ENCODE measurements around the gene ENPEP. TPM values are rescaled to one million over a fixed set of nuclear protein-coding genes. Genes with fewer than 3 reads are reported as not detected.

Gene ENPEP
- total RNA-seq, 6 donors from 2014 or later: 0.49 to 10.6 (median 6.1) TPM

GRCh38 chr4:110527156-110527555 lies 51.2 kb downstream of the ENPEP start:
- Histone ChIP-seq H3K4me3 (no peak overlapping the region), H3K27ac (no peak overlapping the region), H3K4me1 (no peaks in the 10 kb centered on the region), H3K9me3 (no peaks in the 10 kb centered on the region), H3K36me3 (no peaks in the 10 kb centered on the region), H3K27me3 (no peaks in the 10 kb centered on the region)
- no peak for TF ChIP-seq POLR2A (IDR thresholded peaks at IDR 0.05)
- TF ChIP-seq EP300 (IDR thresholded peaks at IDR 0.05): no peak
- no peak for TF ChIP-seq CTCF (IDR thresholded peaks at IDR 0.05)
- no peak for TF ChIP-seq POLR2AphosphoS5 (IDR thresholded peaks at IDR 0.05)
- no peak for DNase-seq
- ATAC-seq (ENCODE audit: low FRiP score in 2 of 2): no peak
- 75 to 76% methylated on average over 4 of the region's 4 CpGs for WGBS, 2 donors

- no peak overlapping the region for H3K4me3 ChIP-seq
- no peaks in the 10 kb centered on the region for H3K9me3 ChIP-seq
- H3K27me3 ChIP-seq: no peaks in the 10 kb centered on the region
- peaks cover 0 to 5% (median 0%) of the 10 kb centered on the region in 4 donors for H3K4me1 ChIP-seq
- ATAC-seq (ENCODE audit: low FRiP score in 2 of 2) (no peak), DNase-seq (no peak)
- no peaks in the 10 kb centered on the region for H3K36me3 ChIP-seq
- TF ChIP-seq CTCF (IDR thresholded peaks at IDR 0.05): no peak
- TF ChIP-seq EP300 (IDR thresholded peaks at IDR 0.05): no peak
- no peak for TF ChIP-seq POLR2AphosphoS5 (IDR thresholded peaks at IDR 0.05)
- 67 to 68% methylated on average over 4 of the region's 4 CpGs for WGBS, 2 donors
- H3K27ac ChIP-seq: no peak overlapping the region
Observed at GRCh38 chr4:110532901-110533589, 57.1 kb downstream of the ENPEP start.

- H3K36me3 ChIP-seq: no peaks in the 10 kb centered on the region
- no peaks in the 10 kb centered on the region for H3K27me3 ChIP-seq
- no peak for DNase-seq
- peaks cover 0 to 5% (median 0%) of the 10 kb centered on the region in 4 donors for H3K4me1 ChIP-seq
- no peak for TF ChIP-seq CTCF (IDR thresholded peaks at IDR 0.05)
- no peak for TF ChIP-seq POLR2AphosphoS5 (IDR thresholded peaks at IDR 0.05)
- no peak for TF ChIP-seq POLR2A (IDR thresholded peaks at IDR 0.05)
- TF ChIP-seq EP300 (IDR thresholded peaks at IDR 0.05): no peak
- no peak overlapping the region for H3K27ac ChIP-seq
- ATAC-seq (ENCODE audit: low FRiP score in 2 of 2): no peak
- H3K9me3 ChIP-seq: no peaks in the 10 kb centered on the region
- 47 to 64% methylated on average over 2 of the region's 2 CpGs for WGBS, 2 donors
- H3K4me3 ChIP-seq: no peak overlapping the region
Observed at GRCh38 chr4:110533590-110533910, 57.6 kb downstream of the ENPEP start.

GRCh38 chr4:110533940-110534339 lies 58.0 kb downstream of the ENPEP start:
- ATAC-seq (ENCODE audit: low FRiP score in 2 of 2) (peak; percentile 63 to 87), DNase-seq (peak in 1 of 2 donors; percentile 45)
- Histone ChIP-seq H3K4me3 (no peak overlapping the region), H3K27me3 (no peaks in the 10 kb centered on the region), H3K36me3 (no peaks in the 10 kb centered on the region), H3K4me1 (peaks cover 0 to 5% (median 0%) of the 10 kb centered on the region in 4 donors), H3K9me3 (no peaks in the 10 kb centered on the region), H3K27ac (no peak overlapping the region)
- WGBS, 2 donors: 28 to 43% methylated on average over 3 of the region's 3 CpGs
- TF ChIP-seq POLR2AphosphoS5 (IDR thresholded peaks at IDR 0.05) (no peak), EP300 (IDR thresholded peaks at IDR 0.05) (peak in 1 of 4 donors; percentile 61)

- no peak for DNase-seq
Observed at GRCh38 chr4:110540581-110540980, 64.6 kb downstream of the ENPEP start.

More at GRCh38 chr4:110540581-110540980, 64.6 kb downstream of the ENPEP start:
- H3K27ac ChIP-seq: no peak overlapping the region
- no peak overlapping the region for H3K4me3 ChIP-seq
- H3K4me1 ChIP-seq: no peaks in the 10 kb centered on the region
- no peak for ATAC-seq (ENCODE audit: low FRiP score in 2 of 2)
- no peaks in the 10 kb centered on the region for H3K9me3 ChIP-seq
- 43 to 58% methylated on average over 3 of the region's 3 CpGs for WGBS, 2 donors
- TF ChIP-seq POLR2A (IDR thresholded peaks at IDR 0.05) (no peak), POLR2AphosphoS5 (IDR thresholded peaks at IDR 0.05) (no peak), EP300 (IDR thresholded peaks at IDR 0.05) (no peak), CTCF (IDR thresholded peaks at IDR 0.05) (no peak)
- H3K27me3 ChIP-seq: no peaks in the 10 kb centered on the region
- no peaks in the 10 kb centered on the region for H3K36me3 ChIP-seq

Measured in upper lobe of left lung (tissue), 6 donors.